Right lobe of liver (tissue), 6 donors: ENCODE measurements around the gene CIBAR2. TPM values are rescaled to one million over a fixed set of nuclear protein-coding genes. Genes with fewer than 3 reads are reported as not detected.
"Not testable (repeated sequence)": the region's sequence is repeated elsewhere in the genome, so short reads cannot be mapped to it uniquely, and the experiment has no call there.

Experiments used
- ATAC-seq, 4 donors: fragments of 200-7000 bp; cut with Tn5 transposase; one replicate each; pipeline ENCODE4 v1.9.1; 2020; ENCODE audit warnings: mild to moderate bottlenecking in 4 of 4, moderate library complexity in 4 of 4
- DNase-seq, 3 donors: peaks; one replicate each; pipeline ENCODE4 v3.0.0-alpha.2; 2020
- H3K27ac ChIP-seq, 3 donors: fragments of 200-600 bp; one replicate each; pipeline ENCODE4 v1.8.0; 2022
- H3K27me3 ChIP-seq, 2 donors: fragments of 200-600 bp; one replicate each; pipeline ENCODE4 v1.8.0; 2022
- H3K36me3 ChIP-seq, 4 donors: fragments of 200-600 bp; sonication (generic) in 1 of 4; one replicate each; pipeline versions ENCODE4 v1.5.1 to v1.8.0; 2017 to 2022; ENCODE audit warnings: control low read depth in 1 of 4
- H3K4me1 ChIP-seq, 4 donors: fragments of 200-600 bp; sonication (generic) in 1 of 4; one replicate each; pipeline versions ENCODE4 v1.5.1 to v1.8.0; 2017 to 2022; ENCODE audit warnings: control low read depth in 1 of 4
- H3K4me3 ChIP-seq, 3 donors: fragments of 200-600 bp; one replicate each; pipeline ENCODE4 v1.8.0; 2022
- H3K9me3 ChIP-seq, 4 donors: fragments of 200-600 bp; sonication (generic) in 1 of 4; one replicate each; pipeline versions ENCODE4 v1.5.1 to v1.8.0; 2017 to 2022; ENCODE audit warnings: control low read depth in 1 of 4
- CTCF ChIP-seq, 4 donors: fragments of 200-600 bp in 3 of 4; fragments of 450-650 bp in 1 of 4; IDR thresholded peaks; one replicate each; pipeline versions ENCODE4 v1.5.1 to v1.8.0; 2016 to 2022; ENCODE audit warnings: antibody characterized with exemption in 4 of 4, mild to moderate bottlenecking in 2 of 4
- POLR2A ChIP-seq: fragments of 450-650 bp; IDR thresholded peaks from one replicate; pipeline ENCODE4 v1.6.1; 2017; ENCODE audit warnings: antibody characterized with exemption, mild to moderate bottlenecking
- WGBS: methylation state at CpG from one replicate; pipeline ENCODE4 v1.1.6; 2018; ENCODE audit warnings: low coverage, low lambda C conversion rate; ENCODE audit not compliant: insufficient coverage; ENCODE audit errors: missing lambda C conversion rate; 5-methylcytosine and 5-hydroxymethylcytosine counted together
- intact Hi-C, 2 donors: fragments of 100-400 bp; cut with DNase I; formaldehyde crosslinking; loops; one replicate each; pipeline versions ENCODE4 v1.11.2 to v1.14.1; 2022
- total RNA-seq, 6 experiments: library from RNA; depleted of rRNA in 2 of 6; stranded (reverse); fragments of >200 nt in 2 of 6; fragmentation: NEBNext Ultra II Directional in 3 of 6; extraction: Animal tissue kit (Norgen Biotek cat#: 25700) in 3 of 6; gene quantifications; one replicate each; pipeline versions ENCODE4 v1.1.0 to v1.2.4, GENCODE V29; 2016 to 2023
- donor health status: DM: no; HTN: yes; CAD: no.
- donor health status: DM: no; HTN: no; CAD: no.
- donor health status: DM: no; HTN: no; CAD: no.
- donor health status: DM: no; HTN: yes; CAD: no.
- donor health status: DM: no; HTN: yes; CAD: no.

Gene CIBAR2
- total RNA-seq, 6 experiments from 2014 or later, result not detected

GRCh38 chr16:85056211-85056748, 56.0 kb downstream of the CIBAR2 start:
- no peak for DNase-seq
- peak overlapping the region; percentile 6 to 69 (median 55) for H3K27ac ChIP-seq

GRCh38 chr16:85055493-85056210, 56.6 kb downstream of the CIBAR2 start:
- Histone ChIP-seq H3K9me3 (no peaks in the 10 kb centered on the region), H3K4me1 (peaks cover 0 to 20% (median 0%) of the 10 kb centered on the region in 4 donors), H3K4me3 (peak overlapping the region in 2 of 3 donors; percentile 9 to 20), H3K27me3 (no peaks in the 10 kb centered on the region), H3K36me3 (no peaks in the 10 kb centered on the region), H3K27ac (peak overlapping the region; percentile 6 to 69 (median 55))
- intact Hi-C loops, result no loop called here
- WGBS, result 34% methylated on average over 9 of the region's 14 CpGs
- ATAC-seq (peak; percentile 89 to 93 (median 92)), DNase-seq (peak in 1 of 3 donors; percentile 52)
- TF ChIP-seq POLR2A, result peak; percentile 14
- TF ChIP-seq CTCF (IDR thresholded peaks at IDR 0.05), result no peak

More at GRCh38 chr16:85056211-85056748, 56.0 kb downstream of the CIBAR2 start:
- peak in 3 of 4 donors; percentile 25 to 33 (median 28) for TF ChIP-seq CTCF (IDR thresholded peaks at IDR 0.05)
- no peak for TF ChIP-seq POLR2A
- no peaks in the 10 kb centered on the region for H3K36me3 ChIP-seq
- H3K27me3 ChIP-seq, result no peaks in the 10 kb centered on the region
- ATAC-seq, result peak in 3 of 4 donors; percentile 52 to 60 (median 57)
- no peak overlapping the region for H3K4me3 ChIP-seq
- 93% methylated on average over 10 of the region's 16 CpGs for WGBS
- peaks cover 0 to 20% (median 0%) of the 10 kb centered on the region in 4 donors for H3K4me1 ChIP-seq
- intact Hi-C loops, result no loop called here
- H3K9me3 ChIP-seq, result no peaks in the 10 kb centered on the region

- Histone ChIP-seq H3K4me1 (peaks cover 0 to 20% (median 0%) of the 10 kb centered on the region in 4 donors), H3K36me3 (no peaks in the 10 kb centered on the region), H3K27me3 (no peaks in the 10 kb centered on the region), H3K4me3 (peak overlapping the region; percentile 6 to 20 (median 9)), H3K27ac (peak overlapping the region; percentile 34 to 69 (median 55)), H3K9me3 (no peaks in the 10 kb centered on the region)
- intact Hi-C loops, result no loop called here
- no peak for TF ChIP-seq POLR2A
- peak in 1 of 4 donors; percentile 11 for ATAC-seq
- 47% methylated on average over 6 of the region's 6 CpGs for WGBS
- no peak for DNase-seq
Measured at GRCh38 chr16:85054948-85055492, 57.3 kb downstream of the CIBAR2 start.

- H3K36me3 ChIP-seq, H3K9me3 ChIP-seq, ATAC-seq, H3K4me3 ChIP-seq, DNase-seq, intact Hi-C loops, H3K27me3 ChIP-seq, H3K27ac ChIP-seq: not testable (repeated sequence)
- WGBS, result 71% methylated on average over 2 of the region's 3 CpGs
- H3K4me1 ChIP-seq, result peaks cover 0 to 19% (median 0%) of the 10 kb centered on the region in 4 donors
Measured at GRCh38 chr16:85054321-85054720, 58.0 kb downstream of the CIBAR2 start.

GRCh38 chr16:85052536-85052935, 59.7 kb downstream of the CIBAR2 start:
- Histone ChIP-seq H3K27ac (no peak overlapping the region), H3K4me1 (peaks cover 0 to 13% (median 0%) of the 10 kb centered on the region in 4 donors), H3K27me3 (no peaks in the 10 kb centered on the region), H3K4me3 (no peak overlapping the region), H3K9me3 (no peaks in the 10 kb centered on the region), H3K36me3 (no peaks in the 10 kb centered on the region)
- ATAC-seq, result no peak
- no peak for DNase-seq
- intact Hi-C loops, result no loop called here
- WGBS, result 82% methylated on average over 9 of the region's 10 CpGs
- TF ChIP-seq POLR2A, result no peak
- no peak for TF ChIP-seq CTCF (IDR thresholded peaks at IDR 0.05)
